ENCODE results near the gene ABCG8.

ABCG8 gene

GRCh38 chr2:43854671-43855070 is 15.9 kb downstream of the ABCG8 start:
- no peak overlapping the region for H3K4me3 ChIP-seq (ENCODE audit: low read depth, low read length)
- no peak for TF ChIP-seq CTCF (IDR thresholded peaks at IDR 0.05; ENCODE audit: borderline replicate concordance, insufficient read depth, low read depth, low read length)

DNA sequence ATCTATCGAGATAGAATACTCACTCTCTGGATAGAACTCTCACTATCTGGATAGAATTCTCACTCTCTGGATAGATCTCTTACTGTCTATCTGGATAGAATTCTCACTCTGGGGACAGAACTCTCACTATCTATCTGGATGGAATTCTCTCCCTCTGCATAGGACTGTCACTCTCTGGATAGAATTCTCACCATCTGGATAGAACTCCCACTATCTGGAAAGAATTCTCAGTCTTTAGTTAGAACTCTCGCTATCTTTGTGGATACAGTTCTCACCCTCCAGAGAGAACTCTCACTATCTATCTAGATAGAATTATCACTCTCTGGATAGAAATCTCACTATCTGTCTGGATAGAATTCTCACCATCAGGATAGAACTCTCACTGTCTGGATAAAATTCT is 16.5 kb downstream of the ABCG8 start:
- no peak overlapping the region for H3K4me3 ChIP-seq (ENCODE audit: low read depth, low read length)
- no peak for TF ChIP-seq CTCF (IDR thresholded peaks at IDR 0.05; ENCODE audit: borderline replicate concordance, insufficient read depth, low read depth, low read length)

DNA sequence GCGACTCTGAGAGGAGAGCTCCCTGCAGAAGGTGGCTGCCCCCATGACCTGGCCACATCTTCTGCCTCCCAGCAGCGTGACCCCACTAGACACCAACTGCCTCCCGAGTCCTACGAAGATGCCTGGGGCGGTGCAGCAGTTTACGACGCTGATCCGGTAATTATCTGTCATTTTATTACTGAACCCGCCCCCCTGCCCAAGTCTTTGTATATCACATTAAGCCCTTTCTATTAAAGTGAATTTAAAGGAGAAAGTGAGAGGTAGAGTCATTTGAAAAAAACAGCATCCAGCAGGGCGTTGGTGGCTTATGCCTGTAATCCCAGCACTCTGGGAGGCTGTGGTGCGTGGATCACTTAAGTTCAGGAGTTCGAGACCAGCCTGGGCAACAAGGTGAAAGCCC is 33.4 kb downstream of the ABCG8 start:
- no peak overlapping the region for H3K4me3 ChIP-seq (ENCODE audit: low read depth, low read length)
- TF ChIP-seq CTCF (IDR thresholded peaks at IDR 0.05; ENCODE audit: borderline replicate concordance, insufficient read depth, low read depth, low read length): no peak

GRCh38 chr2:43874776-43875451 is 36.1 kb downstream of the ABCG8 start:
- TF ChIP-seq CTCF (IDR thresholded peaks at IDR 0.05; ENCODE audit: borderline replicate concordance, insufficient read depth, low read depth, low read length): no peak
- H3K4me3 ChIP-seq (ENCODE audit: low read depth, low read length): no peak overlapping the region

DNA sequence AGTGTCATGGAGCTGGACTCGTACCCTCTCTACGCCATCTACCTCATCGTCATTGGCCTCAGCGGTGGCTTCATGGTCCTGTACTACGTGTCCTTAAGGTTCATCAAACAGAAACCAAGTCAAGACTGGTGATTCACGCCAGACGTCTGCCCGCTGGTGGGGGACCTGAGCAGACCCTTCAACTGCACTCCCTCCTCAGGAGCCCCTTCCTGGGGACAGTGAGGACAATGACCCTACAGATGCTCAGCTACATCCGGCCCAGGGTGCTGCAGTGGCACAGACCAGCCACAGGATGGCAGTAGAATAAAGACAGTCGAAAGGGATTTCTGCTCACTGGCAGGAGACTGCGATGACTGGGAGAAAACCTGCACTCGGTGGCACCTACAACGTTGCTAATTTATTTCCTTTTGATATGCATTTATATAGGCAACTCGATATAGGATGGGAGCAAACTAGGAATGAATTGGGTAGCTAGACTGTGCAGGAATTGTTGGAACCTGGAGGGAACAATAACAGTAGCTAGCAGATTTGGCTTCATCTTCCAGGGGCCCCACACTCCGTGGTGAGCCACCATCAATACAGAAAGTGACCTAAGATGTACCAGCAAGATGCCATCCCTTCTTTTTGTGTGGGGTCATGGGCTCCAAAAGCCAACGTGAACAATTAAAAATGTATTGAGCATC is 39.2 kb downstream of the ABCG8 start:
- peak; percentile 97 for TF ChIP-seq CTCF (IDR thresholded peaks at IDR 0.05; ENCODE audit: borderline replicate concordance, insufficient read depth, low read depth, low read length)
- H3K4me3 ChIP-seq (ENCODE audit: low read depth, low read length): no peak overlapping the region

DNA sequence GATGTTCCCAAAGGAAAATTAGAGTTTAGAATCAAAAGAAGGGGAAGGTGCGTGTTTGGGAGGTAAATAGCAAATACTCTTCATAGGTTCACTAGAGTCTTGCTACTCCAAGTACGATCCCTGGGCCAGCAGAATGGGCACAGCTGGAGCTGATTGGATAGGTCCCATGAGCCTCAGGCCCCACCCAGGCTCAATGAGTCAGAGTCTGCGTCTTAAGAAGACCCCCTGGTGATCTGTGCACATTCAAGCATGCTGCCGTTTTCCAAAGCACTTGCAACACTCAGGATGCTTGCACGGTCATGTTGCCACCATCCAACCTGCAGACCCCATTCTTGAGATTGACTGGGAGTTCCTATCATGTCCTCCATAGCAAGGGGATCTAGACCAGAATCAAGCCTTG is 40.5 kb downstream of the ABCG8 start:
- TF ChIP-seq CTCF (IDR thresholded peaks at IDR 0.05; ENCODE audit: borderline replicate concordance, insufficient read depth, low read depth, low read length): no peak
- H3K4me3 ChIP-seq (ENCODE audit: low read depth, low read length): no peak overlapping the region

GRCh38 chr2:43880471-43880870 is 41.7 kb downstream of the ABCG8 start:
- TF ChIP-seq CTCF (IDR thresholded peaks at IDR 0.05; ENCODE audit: borderline replicate concordance, insufficient read depth, low read depth, low read length): no peak
- no peak overlapping the region for H3K4me3 ChIP-seq (ENCODE audit: low read depth, low read length)

Data from GM12875 (cell line).